NCI-H748 (cell line): ENCODE results near the gene KLF11.
A peak's percentile ranks its signal among the peaks of the same experiment; 100 is the strongest.
"Not testable (repeated sequence)": the region's sequence is repeated elsewhere in the genome, so short reads cannot be mapped to it uniquely, and the experiment has no call there.

Source experiments
- DNase-seq: peaks from one replicate; lab custom pipeline; 2025; ENCODE audit not compliant: unreplicated experiment; lab: John Stamatoyannopoulos, UW

Gene KLF11

DNA sequence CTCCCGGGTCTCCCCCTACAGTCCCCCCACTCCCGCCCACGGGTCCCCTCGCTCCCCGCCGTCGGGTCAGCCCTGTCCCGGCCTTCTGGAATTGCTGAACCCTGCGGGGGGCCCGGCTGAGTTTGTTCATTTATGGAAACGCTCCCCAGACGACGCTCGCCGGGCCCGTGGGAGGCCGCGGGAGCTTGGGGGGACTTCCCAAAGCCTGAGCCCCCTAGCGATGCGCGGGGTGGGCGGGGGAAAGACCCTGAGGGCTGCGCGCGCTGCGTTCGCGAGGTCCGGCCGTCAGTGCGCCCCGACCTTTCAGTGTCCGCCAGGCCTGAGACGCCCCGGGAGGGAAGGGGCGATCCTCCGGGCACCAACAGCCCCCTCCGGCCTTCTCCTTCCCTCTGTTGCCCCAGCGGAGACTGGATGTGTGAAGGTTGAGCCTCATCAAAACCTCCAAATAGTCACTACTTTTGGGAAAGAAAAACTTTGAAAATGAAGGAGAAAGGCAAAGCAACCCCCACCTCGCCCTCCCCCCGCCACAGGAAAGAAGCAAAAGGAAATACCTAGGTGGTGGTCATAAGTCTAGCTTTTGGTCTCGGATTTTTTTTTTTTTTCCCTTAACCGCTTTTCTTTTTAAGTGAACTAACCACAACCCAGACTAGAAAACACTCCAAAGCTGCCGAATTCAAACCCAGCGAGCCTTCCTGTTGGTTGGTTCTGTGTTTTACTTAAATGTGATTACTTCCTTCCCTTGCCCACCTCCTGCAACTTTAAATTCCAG is 37.4 kb downstream of the KLF11 start:
- peak; percentile 26 for DNase-seq

DNA sequence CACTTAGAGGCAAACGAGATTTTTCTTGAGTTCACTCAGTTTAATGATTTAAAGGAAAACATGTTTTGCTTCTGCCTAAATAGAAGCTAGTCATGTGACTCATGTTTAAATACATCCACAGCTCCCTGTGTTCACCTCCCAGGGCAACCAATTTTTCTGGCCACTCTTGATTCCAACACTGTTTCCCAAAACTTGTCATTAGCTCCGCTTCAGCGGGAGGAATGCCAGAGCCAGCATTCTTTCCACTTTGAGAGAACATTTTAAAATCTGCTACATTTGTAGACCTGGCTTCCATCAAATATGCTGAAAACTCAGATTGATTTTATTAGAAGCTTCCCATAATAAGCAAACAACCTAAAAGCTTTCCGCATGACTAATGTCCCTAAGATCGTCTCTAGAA is 39.7 kb downstream of the KLF11 start:
- no peak for DNase-seq

GRCh38 chr2:10083692-10084211 is 40.4 kb downstream of the KLF11 start:
- peak; percentile 82 for DNase-seq

- no peak for DNase-seq
Observed at GRCh38 chr2:10084223-10084865, 41.0 kb downstream of the KLF11 start.

DNA sequence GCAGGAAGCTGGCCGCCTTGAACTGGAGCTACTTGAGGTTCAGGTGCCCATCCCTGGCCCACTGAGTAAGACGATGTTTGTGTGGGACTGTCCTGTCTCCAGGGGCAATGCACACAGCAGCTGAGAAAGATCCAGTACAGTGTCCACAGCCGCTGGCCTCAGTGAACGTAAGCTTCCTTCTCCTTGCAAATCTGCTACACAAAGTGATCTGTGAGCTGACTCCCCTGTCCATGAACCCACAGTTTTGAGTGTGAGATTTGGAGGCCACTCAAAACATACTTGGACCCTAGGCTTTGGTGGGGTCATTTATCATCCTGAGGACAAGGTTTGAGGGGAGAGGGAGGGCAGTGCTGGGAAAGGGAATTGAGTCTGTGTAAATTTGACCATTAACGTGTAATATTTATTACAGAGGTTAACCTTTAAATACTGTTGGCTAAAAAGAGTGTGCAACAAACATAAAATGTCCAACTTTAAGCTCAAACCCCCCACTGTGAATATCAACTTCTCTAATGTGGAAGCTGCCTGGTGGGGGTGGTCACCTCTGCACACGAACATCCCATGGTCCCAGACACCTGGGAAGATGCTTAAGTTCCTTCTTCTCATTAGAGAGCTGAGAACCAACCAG is 41.8 kb downstream of the KLF11 start:
- no peak for DNase-seq

DNA sequence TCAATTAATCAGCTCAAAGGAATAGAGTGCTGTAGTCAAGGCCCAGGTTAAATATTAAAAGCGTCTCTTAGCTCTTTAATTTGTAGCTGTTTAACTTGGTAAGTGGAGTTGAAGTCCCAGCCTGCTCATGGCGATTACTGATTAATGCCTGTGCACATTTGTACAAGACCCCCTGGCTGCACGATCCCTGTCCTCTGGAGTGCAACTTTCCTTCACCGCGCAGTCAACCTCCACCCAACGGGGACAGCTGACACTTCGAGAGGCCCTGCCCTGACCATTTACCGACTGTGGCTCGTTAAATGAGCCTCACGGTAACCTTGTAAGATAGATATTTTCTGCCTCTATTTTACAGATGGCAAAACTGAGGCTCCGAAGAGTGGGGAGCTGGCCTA is 42.3 kb downstream of the KLF11 start:
- no peak for DNase-seq

DNA sequence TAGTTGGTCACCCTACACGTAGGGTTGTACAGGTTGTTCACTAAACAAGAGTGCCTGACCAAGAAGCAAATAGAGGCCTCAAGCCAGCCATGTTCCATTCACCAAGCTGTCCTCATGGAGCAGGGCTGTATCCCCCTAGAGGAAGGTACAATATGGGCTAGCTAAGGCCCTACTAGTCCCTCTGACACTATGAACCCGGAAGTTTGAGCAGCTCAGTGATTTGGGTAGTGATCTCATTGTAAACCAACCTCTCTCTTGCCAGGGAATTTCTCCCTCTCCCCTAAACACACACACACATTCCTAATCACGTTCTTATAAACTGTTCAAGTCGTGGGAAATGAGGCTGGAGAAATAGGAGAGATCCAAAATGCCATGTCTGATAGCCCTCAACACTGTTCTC is 43.6 kb downstream of the KLF11 start:
- DNase-seq: no peak

GRCh38 chr2:10087360-10087759 is 44.0 kb downstream of the KLF11 start:
- DNase-seq: no peak

GRCh38 chr2:10089565-10090190 is 46.3 kb downstream of the KLF11 start:
- DNase-seq: no peak

GRCh38 chr2:10091182-10091888 is 48.0 kb downstream of the KLF11 start:
- DNase-seq: no peak

DNA sequence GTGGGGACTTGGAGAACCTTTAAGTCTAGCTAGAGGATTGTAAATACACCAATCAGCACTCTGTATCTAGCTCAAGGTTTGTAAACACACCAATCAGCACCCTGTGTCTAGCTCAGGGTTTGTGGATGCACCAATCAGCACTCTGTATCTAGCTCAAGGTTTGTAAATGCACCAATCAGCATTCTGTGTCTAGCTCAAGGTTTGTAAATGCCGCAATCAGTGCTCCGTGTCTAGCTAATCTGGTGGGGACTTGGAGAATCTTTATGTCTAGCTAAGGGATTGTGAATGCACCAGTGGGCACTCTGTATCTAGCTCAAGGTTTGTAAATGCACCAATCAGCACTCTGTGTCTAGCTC is 48.5 kb downstream of the KLF11 start:
- DNase-seq: not testable (repeated sequence)

DNA sequence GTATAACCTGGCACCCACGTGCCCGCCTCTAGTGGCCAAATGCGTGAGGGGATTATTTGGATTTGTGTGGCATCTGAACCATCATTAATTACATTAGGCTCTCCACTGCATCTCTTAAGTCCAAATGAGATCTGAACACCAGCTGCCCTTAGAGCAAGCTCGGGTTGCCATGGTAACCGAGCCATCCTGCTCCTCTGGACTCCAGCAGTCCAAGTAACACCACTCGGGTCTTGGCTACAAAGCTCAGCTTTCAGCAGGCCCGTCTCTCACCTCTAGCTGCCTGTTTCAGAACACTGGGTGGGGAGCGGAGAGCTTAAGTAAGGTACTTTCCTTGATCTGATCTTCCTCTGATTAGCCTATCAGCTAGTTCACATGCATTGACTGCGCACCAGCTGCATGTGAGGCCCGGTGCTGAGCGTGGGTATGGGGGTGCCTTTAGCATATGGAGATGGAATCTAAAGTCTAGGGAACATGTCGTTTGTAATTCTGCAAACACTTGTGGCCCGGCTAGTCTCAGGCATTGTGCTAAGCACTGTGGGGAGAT is 51.0 kb downstream of the KLF11 start:
- DNase-seq: peak; percentile 56

- no peak for DNase-seq
Observed at GRCh38 chr2:10095175-10095574, 51.8 kb downstream of the KLF11 start.

DNA sequence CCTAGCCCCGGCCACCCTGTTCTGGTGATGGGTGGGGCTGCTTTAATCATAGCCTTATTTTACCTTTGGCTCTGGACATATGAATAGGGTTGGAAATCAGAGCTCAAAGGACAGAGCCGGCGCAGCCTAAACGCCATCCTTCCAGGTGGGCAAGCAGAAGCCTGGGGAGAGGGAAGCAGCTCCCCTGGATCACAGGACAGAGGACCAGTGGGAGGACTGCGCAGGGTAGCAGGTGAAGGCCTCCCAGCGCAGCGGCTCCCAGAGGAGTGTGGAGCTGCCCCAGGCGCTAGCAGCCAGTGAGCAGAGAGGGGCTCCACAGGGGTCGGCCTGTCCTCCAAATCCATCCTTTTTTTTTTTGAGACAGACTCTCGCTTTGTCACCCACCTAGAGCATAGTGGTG is 53.3 kb downstream of the KLF11 start:
- no peak for DNase-seq

- DNase-seq: peak; percentile 80
Observed at GRCh38 chr2:10097352-10098148, 54.2 kb downstream of the KLF11 start.

DNA sequence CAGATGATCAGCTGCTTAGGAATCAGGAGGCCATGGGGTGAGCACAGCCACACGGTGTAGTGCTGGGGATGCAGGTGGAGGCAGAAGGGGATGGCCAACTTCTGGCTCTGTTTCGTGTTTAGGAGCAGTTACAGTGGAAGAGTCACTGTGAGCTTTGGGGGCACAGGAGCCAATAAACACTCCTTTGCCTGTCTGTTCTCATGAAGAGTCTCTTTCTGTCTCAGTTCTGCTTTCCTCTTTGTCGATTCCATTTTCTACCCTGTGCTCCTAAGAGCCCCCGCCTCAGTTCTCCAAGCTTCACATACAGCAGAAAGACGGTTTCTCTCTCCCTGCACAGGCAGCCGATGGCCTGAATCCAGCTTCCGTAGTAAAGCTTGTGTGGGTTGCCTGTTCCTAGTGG is 58.1 kb downstream of the KLF11 start:
- DNase-seq: no peak

DNA sequence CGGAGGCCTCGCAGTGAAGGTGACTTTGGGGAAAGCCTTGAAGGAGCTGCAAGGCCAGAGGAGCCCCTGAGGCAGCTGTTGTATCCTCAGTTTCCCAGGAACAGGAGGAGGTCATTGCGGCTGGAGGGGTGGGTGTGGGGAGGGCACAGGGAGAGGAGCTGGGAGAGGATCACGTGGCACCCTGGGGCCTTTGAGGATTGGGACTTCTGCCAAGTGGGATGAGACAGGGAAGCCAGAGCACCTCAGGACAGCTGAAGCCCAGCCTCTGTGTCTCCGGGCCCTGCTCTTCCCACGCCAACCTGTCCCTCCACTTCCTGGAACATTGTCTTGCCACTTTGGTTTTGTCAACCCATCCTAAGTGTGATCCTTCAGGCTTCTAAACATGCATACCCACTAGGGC is 59.8 kb downstream of the KLF11 start:
- no peak for DNase-seq
